ENCODE results near the gene C19orf25. TPM values are rescaled to one million over a fixed set of nuclear protein-coding genes. Genes with fewer than 3 reads are reported as not detected.

Gene C19orf25
- total and polyA plus RNA-seq, 9 of the 15 experiments (the other 6 are each of a cell fraction or from before 2014, with no cell fraction given), result 0.79 to 96.0 (median 36.1) TPM

DNA sequence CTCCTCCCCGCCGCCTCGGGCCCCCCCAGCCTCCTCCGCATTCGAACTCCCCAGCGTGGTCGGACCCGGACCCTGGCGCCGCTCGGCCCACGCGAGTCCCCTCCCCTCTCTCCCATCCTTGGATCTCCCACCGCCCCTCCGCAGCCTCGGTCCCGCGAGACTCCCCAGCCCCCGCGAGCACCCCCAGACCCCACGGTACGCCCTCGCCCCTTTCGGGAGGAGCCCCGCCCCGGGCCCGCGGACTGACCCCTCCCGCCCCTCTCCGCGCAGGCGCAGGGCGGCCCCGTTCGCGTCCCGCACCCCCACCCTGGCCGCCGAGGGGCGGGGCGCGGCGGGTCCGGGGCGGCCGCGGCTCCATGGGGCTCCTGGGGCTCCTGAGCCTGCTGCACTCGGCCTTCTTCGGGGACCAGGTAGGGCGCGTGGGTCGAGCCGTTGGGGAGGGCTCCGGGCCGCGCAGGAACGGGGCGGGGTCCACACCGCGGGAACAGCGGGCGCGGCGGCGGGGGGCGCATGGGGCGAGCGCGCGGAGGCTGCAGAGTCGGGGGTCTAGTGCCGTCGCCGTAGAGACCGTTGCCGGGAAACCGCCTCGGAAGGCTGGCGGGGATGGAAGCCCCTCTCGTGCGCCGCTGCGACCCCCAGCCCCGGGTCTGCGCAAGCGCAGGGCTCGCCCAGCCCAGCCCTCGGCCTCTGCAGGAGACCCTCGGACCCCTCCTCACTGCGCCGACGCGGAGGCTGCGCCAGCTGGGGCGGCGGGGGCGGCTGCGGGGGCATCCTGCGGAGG is 32.9 kb downstream of the C19orf25 start (continued):
- TF ChIP-seq BMI1 (IDR thresholded peaks at IDR 0.05; ENCODE audit: low read length) (no peak), ZKSCAN1 (IDR thresholded peaks at IDR 0.05; ENCODE audit: low read depth, low read length) (no peak), PCBP1 (IDR thresholded peaks at IDR 0.05; ENCODE audit: low read depth, low read length, poor library complexity, severe bottlenecking) (peak; percentile 22), MEIS2 (IDR thresholded peaks at IDR 0.05; ENCODE audit: partially characterized antibody) (peak; percentile 18), CBX2 (IDR thresholded peaks at IDR 0.05; ENCODE audit: insufficient read depth, low read length, poor library complexity, severe bottlenecking) (no peak), NRF1 (conservative IDR thresholded peaks at IDR 0.05 in 1 of 2, IDR thresholded peaks at IDR 0.05 in 1 of 2) (peak in 1 of 2 experiments; percentile 80; a peak in 2 of 4 replicates), POLR2G (IDR thresholded peaks at IDR 0.05; ENCODE audit: low read depth, low read length) (0 out of 2 replicates have a peak, but pooled peaks have one; percentile 20), JUN (IDR thresholded peaks at IDR 0.05; ENCODE audit: borderline replicate concordance, low read depth, low read length) (no peak), JUN (CRISPR knock-in tag; IDR thresholded peaks at IDR 0.05; ENCODE audit: borderline replicate concordance) (no peak), GABPB1 (CRISPR knock-in tag; IDR thresholded peaks at IDR 0.05) (no peak), ZNF354B (CRISPR knock-in tag; IDR thresholded peaks at IDR 0.05) (no peak), ETV5 (CRISPR knock-in tag; IDR thresholded peaks at IDR 0.05; ENCODE audit: low read depth) (no peak), ATF3 (IDR thresholded peaks at IDR 0.05) (no peak), ATF3 (CRISPR knock-in tag; conservative IDR thresholded peaks at IDR 0.05) (no peak), ZFP1 (CRISPR knock-in tag; IDR thresholded peaks at IDR 0.05) (no peak), NR2C2 (CRISPR knock-in tag; IDR thresholded peaks at IDR 0.05) (no peak), NR2C2 (tag; IDR thresholded peaks at IDR 0.05) (no peak), PTTG1 (tag; IDR thresholded peaks at IDR 0.05; ENCODE audit: low read depth) (no peak), BRF2 (IDR thresholded peaks at IDR 0.05; ENCODE audit: borderline replicate concordance, insufficient read depth, insufficient read length) (no peak), ZBTB7A (IDR thresholded peaks at IDR 0.05; ENCODE audit: borderline replicate concordance, control insufficient read depth, low read depth, low read length) (peak; percentile 64), CREB1 (IDR thresholded peaks at IDR 0.05) (no peak), CREB1 (CRISPR knock-in tag; IDR thresholded peaks at IDR 0.05) (no peak), MEF2A (IDR thresholded peaks at IDR 0.05; ENCODE audit: control insufficient read depth, low read depth, low read length) (no peak), MTA2 (IDR thresholded peaks at IDR 0.05; ENCODE audit: low read depth) (no peak), NCOA4 (IDR thresholded peaks at IDR 0.05; ENCODE audit: partially characterized antibody) (no peak), ZNF79 (CRISPR knock-in tag; IDR thresholded peaks at IDR 0.05; ENCODE audit: low read depth) (no peak)
- TF ChIP-seq, protein P1, sequence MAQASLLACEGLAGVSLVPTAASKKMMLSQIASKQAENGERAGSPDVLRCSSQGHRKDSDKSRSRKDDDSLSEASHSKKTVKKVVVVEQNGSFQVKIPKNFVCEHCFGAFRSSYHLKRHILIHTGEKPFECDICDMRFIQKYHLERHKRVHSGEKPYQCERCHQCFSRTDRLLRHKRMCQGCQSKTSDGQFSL (CRISPR knock-in tag; IDR thresholded peaks at IDR 0.05), result peak; percentile 85
- TF ChIP-seq, protein P1 (tag; IDR thresholded peaks at IDR 0.05), result peak in 1 of 2 experiments; percentile 81; a peak in 2 of 4 replicates

Measured in K562 (cell line).